GM23338 (cell line): ENCODE results near the gene ARHGAP4.

ENCODE experiments used
- CTCF ChIP-seq, 2 experiments: fragments of 200-600 bp in 1 of 2; sonication (generic) in 1 of 2; conservative IDR thresholded peaks; 2 replicates each; pipeline versions ENCODE4 v1.5.1 to v1.6.1; 2016 to 2017; ENCODE audit warnings: antibody characterized with exemption in 2 of 2, low read depth in 2 of 2, mild to moderate bottlenecking in 2 of 2, moderate library complexity in 1 of 2
- EZH2 ChIP-seq: fragments of 200-600 bp; sonication (generic); IDR thresholded peaks from one replicate; pipeline ENCODE4 v1.8.0; 2017; ENCODE audit warnings: antibody characterized with exemption, mild to moderate bottlenecking, low read depth; ENCODE audit not compliant: unreplicated experiment
- EZH2phosphoT487 ChIP-seq: fragments of 200-600 bp; sonication (generic); IDR thresholded peaks from one replicate; pipeline ENCODE4 v1.8.1; 2018; ENCODE audit warnings: antibody characterized with exemption; ENCODE audit not compliant: unreplicated experiment
- REST ChIP-seq: IDR thresholded peaks from one replicate; pipeline ENCODE4 v1.6.1; 2018; ENCODE audit warnings: antibody characterized with exemption; ENCODE audit not compliant: unreplicated experiment

GRCh38 chrX:153970357-153971123, 44.5 kb upstream of the ARHGAP4 start:
- TF ChIP-seq CTCF (conservative IDR thresholded peaks at IDR 0.05; ENCODE audit: low read depth in 2 of 2): no peak
- no peak for TF ChIP-seq REST
- no peak for TF ChIP-seq EZH2
- TF ChIP-seq EZH2phosphoT487: no peak
